HG02588 (cell line): ENCODE measurements around the gene THSD4.
"Not testable (repeated sequence)": the region's sequence is repeated elsewhere in the genome, so short reads cannot be mapped to it uniquely, and the experiment has no call there.

ENCODE experiments used
- ATAC-seq: cut with Tn5 transposase; IDR thresholded peaks from one replicate; pipeline ENCODE4 v1.9.1; 2021; ENCODE audit warnings: mild to moderate bottlenecking, moderate library complexity; ENCODE audit not compliant: unreplicated experiment

THSD4 gene

DNA sequence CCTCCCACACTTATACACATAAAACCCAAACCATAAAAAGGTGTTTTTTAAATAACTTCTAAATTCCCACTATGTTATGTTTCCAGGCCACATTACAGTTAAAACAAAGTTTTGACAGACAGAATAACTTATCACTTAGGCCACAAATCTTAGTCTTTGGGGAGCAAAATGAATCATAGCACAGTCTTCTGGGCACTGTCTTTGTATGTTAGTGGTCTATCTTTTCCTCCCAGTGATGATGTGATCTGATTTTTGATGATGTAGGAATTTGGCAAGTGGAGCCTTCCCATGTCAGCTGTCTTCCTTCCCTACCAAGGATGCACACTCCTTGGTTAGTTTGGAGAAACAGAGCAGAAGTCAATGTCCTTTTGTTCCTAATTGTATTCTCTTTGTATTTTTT is 67.3 kb downstream of the THSD4 start:
- ATAC-seq = no peak

DNA sequence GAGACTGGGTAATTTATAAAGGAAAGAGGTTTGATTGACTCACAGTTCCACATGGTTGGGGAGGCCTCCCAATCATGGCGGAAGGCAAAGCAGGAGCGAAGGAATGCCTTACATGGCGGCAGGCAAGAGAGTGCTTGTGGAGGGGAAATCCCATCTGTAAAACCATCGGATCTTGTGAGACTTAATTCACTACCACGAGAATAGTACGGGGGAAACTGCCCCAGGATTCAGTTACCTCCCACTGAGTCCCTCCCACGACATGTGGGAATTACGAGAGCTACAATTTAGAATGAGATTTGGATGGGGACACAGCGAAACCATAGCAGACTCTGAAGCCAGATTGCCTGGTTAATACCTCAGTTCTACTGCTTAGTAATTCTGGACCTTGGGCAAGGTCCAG is 67.8 kb downstream of the THSD4 start:
- ATAC-seq = no peak

DNA sequence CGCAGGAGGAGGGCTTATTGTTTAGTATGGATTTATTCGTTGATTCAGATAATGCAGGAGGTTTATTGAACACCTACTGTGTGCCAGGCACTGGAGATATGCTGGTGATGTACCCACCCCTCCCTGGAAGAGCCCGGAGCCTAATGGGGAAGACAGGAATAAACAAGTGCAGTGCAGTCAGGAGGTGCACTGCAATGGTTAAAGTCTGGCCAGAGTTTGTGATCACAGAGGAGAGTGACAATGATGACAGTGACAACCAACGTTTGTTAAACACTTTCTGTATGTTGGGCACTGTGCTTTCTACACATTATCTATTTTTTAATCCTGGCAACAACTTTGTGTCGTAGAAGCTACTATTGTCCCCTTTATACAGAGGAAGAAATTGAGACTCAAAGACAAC is 70.4 kb downstream of the THSD4 start:
- no peak for ATAC-seq

DNA sequence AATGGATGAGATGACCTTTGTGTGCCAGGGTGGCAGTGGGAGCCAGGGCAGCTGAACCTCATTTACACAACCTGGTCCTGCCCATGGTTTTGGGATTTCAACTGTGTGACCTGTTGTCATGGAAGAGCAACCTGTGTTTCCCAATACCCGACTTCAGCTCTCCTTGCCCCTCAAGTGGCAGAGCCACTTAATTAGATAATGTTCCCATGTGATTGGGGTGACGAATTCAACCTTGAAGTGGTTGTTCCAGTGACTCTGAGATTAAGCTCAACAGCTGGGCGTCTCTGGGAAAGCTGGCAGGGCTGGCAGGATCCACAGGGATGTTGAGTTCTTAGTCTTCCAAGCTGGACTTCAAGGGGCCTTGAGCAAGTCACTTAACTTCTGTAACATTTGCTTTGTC is 71.0 kb downstream of the THSD4 start:
- ATAC-seq = no peak

DNA sequence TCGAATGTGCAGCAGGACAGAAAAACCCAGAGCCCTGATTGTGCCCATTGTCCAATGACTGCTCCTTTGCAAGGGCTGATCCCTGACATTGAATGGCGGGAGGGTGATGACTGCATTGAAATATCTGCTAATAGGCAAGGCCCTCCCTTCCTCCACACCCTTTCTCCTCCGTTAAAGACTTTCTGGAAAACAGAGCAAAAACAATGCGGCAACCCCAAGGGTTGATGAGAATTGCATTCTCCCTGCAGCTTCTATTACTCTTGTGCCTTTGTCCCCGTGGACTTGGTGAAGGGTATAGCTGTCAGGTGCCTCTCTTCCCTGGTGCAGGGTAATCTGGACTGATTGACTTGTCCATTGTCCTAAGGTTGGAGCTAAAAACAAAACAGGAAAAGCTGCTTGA is 71.8 kb downstream of the THSD4 start:
- ATAC-seq = no peak

DNA sequence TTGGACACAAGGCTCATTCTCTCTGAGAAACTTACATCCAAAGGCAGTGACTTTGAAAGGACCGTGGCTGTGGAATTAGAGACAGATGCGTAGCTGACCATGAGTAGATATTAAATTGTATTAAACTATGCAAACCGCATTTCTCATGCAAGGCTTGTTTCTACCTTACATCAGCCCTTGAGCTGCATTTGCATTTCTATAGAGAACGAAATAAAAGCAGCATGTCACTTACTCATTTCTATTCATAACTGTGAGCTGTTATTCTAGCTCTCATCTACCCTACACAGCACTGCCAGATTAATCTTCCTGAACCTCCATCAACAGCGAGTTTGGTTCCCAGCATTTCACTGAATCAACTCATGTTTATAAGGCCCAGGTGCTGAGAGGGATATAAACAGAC is 72.3 kb downstream of the THSD4 start:
- ATAC-seq = no peak

DNA sequence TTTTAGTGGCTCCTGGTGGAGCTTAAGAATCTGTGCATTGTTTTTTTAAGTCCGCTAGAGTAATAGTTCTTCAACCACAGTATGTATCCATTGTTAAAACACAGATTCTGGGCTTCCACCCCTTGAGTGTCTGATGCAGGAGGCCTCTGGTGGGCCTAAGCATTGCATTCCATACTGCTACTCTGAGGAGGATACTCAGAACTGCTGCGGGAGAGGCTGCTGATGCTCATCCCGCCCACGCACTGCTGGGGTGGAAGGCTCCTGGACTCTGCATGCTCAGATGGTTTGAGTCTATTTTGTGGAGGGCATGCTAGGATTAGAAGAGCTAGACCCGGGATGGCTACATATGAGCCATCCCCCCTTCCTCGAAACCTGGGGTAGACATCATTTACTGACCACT is 74.4 kb downstream of the THSD4 start:
- ATAC-seq = no peak

DNA sequence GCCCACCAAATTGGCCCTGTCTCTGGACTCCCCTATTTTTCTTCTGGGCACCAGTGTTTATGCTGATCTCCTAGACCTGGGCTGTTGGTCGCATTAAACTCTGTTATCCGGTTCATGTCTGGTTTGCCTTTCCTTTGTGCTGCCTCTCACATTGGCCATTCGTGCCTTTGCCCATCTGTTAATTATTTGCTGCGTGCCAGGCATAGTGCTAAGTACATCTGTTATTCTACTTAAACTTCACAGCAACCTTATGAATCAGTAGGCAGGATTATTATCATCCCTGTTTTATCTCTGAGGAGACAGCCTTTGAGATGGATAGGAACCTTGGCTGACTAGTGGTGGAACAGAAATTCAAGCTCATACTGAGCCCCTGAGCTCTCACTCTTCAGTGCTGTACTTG is 76.0 kb downstream of the THSD4 start:
- no peak for ATAC-seq

DNA sequence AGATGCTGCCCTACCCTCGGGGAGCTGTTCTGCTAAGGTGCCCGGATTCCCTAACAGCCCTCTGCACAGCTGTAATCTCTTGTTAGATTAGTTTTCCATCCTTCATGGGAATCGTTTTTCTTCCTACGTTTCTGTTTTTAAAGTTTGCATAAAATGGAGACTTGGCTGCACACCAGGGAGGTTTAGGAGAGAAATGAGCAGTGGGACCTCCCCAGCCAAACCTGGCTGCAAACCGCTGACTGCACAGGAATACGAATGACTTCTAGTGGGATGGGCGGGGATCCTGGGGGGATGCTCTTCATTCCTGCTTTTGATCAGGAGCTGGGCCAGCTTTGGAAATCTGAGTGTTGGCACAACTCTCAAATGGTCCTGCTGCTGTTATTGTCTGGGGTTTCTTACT is 77.5 kb downstream of the THSD4 start:
- ATAC-seq = no peak

DNA sequence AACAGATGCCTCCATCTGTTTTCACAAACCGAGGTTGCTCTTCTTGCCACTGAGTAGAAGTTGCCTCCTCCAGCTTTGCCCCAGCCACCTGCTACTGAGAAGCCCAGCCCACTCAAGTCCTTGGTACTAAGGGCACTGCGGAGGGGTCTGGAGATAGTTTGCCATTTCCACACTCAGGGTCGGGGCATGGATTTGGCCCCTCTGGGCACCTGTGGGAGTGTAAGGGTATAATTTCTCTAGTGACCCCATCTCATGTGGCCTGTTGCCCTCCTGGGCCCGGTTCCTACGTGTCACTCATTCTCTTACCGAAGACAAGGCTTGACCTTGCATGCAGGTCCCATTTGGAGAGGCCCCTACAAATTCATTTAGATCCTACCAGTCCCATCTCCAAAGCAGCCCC is 79.0 kb downstream of the THSD4 start:
- ATAC-seq = no peak

DNA sequence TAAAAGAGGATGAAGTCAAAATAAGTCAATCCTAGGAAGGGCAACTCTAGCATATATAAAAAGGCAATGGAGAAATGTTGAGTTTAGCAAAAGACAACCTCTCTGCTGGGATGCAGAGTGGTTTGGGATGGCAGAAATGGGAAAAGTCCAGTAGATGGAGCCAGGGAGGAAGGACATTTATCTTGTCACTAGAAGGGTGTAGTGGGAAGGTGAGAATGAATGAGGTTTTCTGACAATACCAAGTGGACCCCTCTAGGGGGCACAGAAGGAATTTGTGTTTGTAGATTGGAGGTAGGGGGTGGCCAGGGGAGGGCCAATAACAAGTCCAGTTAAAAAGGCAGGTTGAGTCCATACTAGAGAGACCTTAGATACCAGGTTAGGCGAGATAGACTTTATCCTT is 80.0 kb downstream of the THSD4 start:
- ATAC-seq = no peak

DNA sequence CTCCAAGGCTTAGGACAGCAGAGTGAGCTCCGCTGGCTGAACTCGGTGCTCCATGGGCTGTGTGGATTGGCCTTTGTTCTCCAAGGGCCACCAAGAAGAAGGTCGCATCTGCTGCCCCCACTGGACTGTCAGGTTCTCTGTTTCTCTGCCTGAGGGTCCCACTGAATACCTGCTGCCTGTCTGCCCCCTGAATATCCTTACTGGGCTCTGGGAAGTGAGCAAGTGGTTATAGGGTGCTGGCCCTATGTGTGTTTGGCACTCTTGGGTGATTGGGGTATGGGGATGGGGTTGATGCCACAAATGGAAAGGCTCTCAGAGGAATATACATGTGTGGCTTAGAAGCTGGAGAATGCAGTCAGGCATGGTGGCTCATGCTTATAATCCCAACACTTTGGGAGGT is 82.3 kb downstream of the THSD4 start:
- ATAC-seq = no peak

DNA sequence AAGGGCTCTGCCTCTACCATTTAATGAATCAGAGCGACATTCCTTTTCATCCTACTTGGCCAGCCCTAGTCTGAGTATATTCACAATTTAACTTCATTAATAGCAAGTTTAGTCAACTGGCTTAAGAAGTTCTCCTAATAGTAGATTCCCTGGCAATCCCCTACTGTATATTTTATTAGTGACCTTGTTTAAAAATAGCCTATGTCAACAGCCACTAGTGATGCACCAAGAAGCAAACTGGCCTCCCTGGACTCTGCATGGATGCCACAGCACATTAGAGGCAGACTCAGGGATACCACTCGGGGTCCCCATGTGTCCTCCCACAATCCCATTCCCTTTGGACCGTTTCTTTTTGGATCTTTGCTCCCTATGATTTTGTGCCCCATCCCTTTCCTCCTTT is 83.6 kb downstream of the THSD4 start:
- ATAC-seq = no peak

DNA sequence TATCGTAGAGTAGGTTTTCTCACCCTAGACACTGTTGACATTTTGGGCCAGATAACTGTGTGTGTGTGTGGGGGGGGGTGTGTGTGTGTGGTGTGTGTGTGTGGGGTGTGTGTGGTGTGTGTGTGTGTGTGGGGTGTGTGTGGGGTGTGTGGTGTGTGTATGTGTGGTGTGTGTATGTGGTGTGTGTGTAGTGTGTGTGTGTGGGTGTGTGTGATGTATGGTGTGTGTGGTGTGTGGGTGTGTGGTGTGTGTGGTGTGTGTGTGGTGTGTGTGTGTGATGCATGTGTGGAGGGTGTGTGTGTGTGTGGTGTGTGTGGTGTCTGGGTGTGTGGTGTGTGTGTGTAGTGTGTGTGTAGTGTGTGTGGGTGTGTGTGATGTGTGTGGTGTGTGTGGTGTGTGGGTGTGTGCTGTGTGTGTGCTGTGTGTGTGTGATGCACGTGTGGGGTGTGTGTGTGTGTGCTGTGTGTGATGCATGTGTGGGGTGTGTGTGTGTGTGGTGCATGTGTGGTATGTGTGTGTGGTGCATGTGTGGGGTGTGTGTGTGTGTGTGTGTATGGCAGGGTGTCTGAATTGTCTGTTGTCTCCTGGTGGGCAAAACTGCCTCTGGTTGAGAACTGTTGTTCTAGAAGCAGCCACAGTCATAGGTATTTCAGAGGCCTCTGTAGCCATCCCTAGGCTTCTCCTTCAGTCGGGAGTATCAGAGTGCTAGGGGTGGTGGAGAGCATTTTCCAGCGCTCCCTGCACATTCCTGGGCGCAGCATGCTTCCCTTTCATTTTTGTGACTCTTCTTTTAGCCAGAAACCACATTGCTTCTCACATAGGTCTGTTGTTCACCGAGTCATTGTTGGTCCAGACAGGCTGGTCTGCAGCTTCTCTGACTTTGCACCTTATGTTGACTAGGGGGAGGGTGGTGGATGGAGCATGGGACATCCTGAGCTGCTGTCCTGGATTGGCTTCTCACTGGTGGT is 84.4 kb downstream of the THSD4 start:
- no peak for ATAC-seq

DNA sequence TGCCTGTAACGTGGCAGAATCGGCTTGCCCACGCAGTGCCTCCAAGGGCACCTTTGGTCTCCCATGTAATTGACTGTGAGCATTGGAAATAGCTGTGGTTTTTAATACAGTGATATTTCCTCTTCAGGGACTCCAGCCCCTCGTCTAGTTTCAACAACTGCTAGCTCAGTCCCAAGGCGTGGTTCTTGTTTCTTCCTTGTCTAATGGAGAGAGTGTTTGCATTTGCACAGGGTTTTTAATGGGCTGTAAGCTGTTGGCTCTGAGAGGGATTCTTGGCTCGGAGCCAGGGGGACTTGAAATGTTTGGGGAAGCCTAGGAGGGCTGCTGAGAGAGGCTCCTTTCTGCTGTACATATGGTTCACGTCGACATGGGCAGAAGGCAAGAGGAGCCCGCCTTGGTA is 86.2 kb downstream of the THSD4 start:
- ATAC-seq = no peak

DNA sequence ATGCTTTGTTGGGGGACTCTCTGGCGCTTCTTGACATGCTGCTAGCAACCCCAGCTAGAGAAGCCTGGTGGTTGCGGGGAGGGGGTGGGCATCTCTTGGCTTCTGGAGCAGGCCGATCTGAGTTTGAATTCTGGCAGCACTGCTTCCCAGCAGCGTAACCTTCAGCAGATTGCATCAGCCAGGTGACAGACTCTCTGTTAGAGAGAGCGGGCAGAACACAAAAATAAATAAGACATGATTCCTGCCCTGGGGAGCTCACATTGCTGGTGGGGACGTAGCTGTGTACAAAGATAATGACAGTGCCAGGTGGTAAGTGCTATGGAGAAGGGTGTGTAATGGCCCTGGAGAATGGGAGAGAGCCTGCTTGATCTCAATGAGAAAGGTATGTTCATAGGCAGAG is 87.4 kb downstream of the THSD4 start:
- no peak for ATAC-seq

DNA sequence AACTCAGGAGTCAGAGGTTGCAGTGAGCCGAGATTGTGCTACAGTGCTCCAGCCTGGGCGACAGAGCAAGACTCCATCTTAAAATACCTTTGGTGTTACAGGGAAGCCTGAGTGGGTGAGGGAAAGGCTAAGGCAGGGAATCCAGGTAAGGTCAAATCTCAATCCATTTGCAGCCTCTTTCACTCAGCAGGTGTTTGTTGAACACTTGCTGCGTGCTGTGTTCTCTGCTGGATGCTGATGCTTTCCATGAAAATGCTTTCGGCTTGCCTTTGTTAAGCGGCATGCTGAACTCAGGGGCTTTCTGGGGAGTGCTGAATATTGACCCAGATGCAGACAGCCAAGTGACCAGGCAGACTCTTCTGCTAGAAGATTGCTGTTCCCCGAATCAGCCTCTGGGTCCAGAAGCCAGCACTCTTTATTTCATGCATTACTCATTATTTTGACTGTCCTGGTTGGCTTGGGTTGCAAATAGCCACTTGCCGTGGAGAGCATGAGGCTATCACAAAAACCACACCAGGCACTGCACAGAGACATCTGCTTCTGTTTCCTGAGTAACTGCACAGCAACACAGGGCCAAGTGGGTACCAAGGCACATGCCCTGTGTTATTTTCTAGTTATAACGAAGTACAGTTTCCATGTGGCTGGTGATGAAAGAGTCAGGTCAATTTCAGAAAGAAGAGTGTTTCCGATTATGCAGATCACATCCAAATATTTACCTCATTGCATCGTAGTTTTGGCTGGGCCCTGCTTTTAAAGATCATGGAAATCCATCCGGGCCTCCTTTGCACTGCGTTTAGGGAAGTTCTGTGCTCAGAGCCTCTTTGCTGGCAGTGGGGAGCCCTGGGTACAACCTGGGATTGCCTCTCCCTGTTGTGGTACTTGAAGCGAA is 88.6 kb downstream of the THSD4 start:
- ATAC-seq = no peak

DNA sequence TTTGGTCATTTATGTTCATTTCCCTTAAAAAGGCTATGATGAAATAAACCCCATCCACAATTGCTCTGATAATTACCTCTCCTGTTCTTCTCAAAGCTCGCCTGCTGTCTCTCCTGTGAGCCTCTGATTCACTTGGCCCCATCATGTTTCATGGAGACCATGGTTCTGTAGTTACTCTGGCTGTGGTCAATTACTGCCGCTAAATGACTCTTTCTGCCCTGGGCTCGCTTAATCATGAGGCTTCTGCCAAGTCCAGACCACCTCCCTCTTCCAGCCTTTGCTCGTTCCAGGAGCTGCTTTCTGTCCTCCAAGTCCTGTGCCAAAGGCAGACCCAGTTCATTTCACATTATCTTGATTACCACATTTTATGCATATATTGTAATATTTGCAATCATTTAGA is 91.9 kb downstream of the THSD4 start:
- no peak for ATAC-seq

DNA sequence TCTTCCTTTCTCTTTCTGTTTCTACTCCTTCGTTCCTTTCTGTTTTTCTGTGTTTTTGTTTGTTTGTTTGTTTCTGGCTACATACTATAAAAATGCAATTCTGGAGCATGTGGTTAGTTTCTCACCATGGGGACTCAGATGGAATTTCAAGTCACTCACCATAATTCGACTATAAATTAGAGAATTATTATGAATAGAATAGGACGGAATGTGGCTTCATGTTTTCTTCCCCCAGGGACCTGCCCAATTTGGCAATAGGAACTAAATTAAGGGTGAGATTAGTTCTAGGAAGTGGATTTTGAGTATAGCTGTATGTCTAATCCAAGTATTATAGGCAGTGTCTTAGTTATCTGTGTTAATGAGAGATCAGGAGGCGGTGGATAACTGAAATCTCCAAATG is 96.9 kb downstream of the THSD4 start:
- no peak for ATAC-seq

DNA sequence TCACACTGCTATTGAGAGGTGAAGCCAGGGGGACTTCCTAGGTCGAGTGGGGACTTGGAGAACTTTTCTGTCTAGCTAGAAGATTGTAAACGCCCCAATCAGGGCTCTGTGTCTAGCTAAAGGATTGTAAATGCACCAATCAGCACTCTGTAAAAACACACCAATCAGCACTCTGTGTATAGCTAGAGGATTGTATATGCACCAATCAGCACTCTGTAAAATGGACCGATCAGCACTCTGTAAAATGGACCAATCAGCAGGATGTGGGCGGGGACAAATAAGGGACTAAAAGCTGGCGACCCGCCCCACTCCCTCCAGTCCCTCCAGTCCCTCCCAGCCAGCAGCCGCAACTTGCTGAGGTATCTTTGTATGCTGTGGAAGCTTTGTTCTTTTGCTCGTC is 98.7 kb downstream of the THSD4 start:
- not testable (repeated sequence) for ATAC-seq

DNA sequence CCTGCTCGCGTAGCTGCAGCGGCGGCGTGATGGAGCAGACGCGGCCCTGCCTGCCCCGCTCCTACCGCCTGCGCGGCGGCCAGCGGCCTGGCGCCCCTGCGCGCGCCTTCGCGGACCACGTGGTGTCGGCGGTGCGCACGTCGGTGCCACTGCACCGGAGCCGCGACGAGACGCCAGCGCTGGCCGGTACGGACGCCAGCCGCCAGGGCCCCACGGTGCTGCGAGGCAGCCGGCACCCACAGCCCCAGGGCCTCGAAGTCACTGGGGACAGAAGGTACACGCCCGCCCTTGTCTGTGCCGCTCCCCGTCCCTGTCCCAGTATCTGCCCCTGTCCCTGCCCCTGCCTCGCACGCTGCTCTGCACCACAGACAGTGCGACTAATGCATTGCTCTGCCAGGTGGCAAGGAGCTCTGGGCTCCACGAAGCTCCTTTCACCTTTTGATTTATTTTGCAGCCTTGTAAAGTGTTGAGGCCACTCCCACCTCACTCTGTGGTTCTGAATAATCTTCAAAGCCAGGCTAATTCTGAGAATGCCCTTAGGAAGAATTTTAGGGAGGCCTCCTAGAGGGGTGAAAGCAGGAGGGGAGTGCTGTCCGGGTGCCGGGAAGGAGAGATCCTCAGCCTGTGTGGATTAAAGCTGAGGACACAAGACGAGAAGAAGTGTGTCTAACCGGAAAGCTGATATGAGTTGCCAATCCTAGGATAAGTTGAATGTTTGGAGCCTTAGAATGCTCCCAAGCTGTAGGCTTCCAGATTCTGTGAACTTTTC is 100.0 kb downstream of the THSD4 start:
- ATAC-seq = no peak
